NCI-H1930 (cell line): ENCODE measurements around the gene LRMDA.

Source experiments
- DNase-seq, 2 experiments: peaks; one replicate each; lab custom pipeline; 2025; lab: John Stamatoyannopoulos, UW

Gene LRMDA

DNA sequence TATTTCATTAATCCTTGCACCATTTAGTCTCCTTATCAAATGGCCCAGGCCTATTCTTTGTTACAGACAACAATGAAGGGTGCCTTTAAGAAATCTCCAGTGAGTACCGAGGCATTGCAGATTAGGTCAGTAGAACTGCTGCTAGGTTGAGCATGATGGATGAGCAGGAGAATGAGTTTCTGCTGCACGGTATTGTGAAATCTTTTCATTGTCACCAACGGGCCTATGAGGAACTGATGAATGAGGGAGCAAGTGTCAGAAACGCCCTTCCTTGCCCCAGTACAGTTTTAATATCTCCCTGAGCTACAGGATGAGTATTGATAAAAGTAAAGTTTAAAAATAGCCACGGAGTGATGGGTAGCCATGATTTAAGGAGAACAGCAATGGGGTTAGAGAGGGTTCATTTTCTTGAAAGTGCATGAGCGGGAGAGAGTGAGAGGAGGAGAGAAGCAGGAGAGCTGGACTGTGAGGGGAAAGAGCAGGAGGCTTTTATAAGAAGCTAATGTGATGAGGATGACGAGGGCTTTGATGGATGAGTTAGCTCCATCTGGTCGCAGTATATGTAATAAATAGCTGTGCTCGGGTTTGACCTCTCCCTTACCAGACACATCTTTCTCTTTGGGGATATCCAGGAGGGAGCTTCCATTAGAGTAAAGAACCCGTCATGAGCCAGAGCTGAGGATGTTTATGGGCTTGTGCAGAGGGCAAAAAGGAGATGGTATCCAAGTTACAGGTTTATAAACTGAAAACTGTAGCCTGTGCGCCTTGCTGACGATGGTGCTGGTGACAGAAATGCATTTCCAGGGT, 526.1 kb downstream of the LRMDA start:
- DNase-seq = no peak

DNA sequence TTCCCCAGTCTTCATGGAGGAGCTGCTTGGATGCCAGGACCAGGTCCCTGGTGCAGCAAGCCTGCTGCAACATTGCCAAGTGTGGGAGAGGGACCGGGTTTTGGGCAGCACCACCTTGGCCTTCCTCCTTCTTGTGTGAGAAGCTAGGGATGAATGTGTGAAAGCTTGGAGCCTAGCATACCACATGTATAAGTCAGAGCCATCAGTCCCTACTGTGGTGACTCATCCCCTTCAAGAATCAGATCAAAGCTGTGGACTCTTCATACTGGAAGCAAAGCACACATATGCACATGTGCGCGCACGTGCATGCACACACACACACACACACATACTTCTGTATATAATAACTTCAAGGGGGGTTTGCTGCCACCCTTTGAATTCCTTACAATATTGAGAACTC, 527.8 kb downstream of the LRMDA start:
- no peak for DNase-seq

DNA sequence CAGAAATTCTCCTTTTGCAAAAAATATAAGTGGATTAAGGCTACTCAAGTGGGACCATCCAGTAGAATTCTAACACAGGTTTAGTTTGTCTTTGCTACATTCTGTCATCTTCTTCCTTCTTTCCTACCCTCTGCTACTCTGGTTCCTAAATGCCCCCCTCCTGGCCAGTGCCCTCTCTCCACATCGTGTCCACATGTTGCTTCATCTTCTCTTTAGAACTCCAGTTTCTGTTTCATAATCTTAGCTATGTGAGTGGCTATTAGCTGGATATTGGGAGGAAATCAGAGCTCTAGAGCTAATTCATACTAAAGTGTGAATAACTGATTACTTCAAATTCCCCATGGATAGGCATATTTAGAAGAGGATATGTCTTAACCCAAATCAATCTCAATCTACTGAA, 528.5 kb downstream of the LRMDA start:
- DNase-seq = no peak

DNA sequence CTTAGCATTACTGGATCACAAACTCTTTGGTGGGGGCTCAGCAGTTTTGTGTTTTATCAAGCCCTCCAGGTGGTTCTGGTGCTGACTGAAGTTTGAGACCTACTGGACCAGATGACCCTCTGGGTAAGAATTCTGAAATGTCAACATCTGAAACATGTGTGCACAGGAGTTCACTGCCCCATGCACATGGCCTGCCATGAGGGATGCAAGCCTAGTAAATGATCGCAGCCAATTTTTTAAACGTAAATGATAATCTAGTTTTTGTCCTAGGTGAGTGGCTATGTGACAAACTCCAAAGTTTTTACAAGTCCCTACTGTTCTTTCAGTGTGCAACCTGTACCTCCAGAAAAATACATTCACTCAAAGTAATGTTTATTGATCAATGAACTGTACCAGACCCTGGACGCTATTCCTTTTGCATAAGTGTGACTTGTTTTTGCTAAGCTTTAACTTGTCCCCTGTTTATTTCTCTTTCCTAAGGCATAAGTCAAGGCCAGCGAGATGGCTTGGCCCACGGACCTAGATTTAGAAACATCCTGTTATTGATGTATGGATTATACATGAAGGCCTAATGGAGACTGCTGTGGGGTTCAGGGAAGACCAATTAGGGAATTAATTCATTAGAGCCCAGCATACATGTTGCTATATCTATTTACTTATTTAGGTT, 531.1 kb downstream of the LRMDA start:
- no peak for DNase-seq

DNA sequence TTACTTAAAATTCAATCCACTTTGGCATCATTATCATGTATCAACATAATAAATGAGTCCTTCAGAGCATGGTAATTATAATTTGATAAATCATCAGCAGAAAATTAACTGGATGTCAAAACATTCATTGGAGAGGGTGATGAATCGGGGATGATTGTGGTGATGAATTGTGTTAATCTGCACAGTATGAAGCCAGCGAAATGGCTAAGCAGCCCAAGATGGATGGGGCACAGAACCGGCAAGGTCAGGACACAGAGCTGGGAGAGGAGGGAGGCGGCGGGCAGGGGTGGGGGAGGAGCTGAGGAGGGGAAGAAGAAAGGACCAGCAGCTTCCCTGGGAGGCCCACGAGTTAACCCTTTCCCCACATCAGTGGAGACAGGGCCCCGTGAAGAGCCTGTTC, 536.1 kb downstream of the LRMDA start:
- DNase-seq = no peak

DNA sequence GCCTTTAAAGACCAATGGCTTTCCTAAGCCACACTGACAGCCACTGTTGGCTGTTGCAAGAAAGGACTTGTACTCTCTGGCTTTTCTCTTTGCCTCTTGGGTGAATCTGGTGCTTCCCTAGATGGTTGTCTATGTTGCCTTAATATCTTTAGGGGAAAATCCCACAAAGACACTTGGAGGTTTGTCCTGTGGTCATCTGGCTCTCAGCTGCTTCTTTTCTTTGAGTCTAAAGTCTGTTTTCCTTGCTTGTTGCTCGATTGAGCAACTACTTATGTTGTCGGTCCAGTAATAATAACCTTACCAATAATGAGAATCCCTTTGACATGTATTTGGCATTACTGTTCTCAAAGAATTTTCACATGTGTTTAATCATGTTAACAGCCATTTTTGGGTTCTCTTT, 537.6 kb downstream of the LRMDA start:
- no peak for DNase-seq

DNA sequence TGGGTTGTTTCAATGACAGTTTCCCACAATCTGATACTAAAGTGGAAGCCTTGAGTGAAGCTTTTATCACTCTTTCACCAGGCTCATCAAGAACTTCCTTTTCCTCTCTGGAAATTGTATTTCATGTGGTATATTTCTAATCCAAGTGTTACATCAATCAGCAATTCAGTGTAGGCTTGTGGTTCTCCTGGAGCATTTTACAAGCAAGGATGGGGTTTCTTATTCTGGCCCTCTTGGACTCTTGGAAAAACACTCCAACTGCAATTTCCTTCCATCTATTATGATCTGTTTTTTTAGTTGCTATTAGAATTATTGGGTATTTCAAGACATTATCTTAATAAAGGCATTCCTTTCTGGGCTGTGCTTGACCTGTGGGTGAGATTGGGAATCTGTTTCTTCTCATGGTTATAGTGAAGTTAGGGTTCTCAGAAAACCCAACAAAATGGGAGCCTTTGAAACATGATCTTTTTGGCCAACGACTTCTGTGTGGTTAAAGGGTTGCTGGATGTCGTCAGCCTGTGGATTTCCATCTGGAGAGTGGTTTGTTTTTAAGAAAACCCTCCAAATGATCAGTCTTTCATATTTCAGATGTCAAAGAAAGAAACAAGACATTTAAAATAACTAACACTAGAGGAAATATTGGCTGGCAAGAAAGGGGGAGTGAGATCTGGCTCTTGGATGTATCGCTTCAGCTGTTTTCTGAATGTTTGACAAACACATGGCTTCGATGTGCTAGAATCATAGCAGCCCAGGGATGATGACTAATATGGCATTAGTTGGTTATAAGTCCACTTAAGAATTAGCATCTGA, 540.2 kb downstream of the LRMDA start:
- no peak for DNase-seq

DNA sequence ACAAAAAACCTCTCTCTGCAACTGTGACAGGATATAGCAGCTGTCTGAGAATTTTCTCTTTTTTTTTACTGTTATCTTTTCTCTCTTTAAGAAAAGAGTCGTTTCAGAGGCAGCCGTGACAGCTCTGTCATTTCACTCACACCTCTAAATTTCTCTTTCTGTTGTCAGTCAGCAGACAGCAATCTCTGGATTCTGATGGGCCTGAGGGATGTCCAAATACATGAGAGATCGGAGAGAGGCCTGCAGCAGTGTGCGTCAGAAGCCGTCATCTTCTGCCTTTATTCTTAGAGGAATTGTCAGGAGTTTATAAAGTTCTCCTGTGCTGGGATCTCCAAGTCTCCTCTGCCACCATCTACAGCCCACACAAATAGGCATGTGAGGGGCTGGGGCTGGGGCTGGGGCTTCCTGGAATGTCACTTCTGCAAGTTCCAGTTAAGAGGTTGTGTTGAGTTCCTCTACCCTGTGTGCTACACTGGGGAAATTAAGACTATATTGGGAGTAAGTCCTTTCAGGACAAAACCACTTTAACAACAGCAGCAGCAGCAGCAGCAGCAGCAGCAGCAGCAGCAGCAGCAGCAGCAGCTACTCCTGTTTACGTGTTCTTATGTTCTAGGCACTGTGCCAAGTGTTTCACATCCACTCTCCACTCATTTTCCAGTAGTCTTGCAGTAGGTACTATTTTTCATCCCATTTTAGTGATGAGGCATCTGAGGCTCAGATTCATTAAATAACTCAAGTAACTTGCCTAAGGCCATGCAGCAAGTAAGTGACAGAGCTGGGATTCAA, 541.3 kb downstream of the LRMDA start:
- DNase-seq = no peak

DNA sequence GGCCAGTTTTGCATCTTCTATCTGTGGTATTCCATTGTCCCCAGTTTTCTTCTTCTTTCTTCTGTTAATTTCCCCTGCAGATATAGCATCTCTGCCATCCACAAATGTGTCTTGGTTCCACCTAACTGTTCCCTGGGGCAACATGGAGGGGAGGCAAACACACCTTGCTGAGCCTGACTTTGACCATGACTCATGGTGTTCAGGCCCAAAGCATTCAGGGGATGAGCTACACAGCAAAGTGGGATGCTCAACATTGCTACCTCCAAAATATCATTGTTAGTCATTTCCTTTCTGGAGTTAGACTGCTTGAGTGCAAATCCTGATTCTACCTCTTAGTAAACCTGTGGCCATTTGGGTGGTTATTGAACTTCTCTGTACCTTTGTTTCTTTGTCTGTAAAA, 542.7 kb downstream of the LRMDA start:
- no peak for DNase-seq

DNA sequence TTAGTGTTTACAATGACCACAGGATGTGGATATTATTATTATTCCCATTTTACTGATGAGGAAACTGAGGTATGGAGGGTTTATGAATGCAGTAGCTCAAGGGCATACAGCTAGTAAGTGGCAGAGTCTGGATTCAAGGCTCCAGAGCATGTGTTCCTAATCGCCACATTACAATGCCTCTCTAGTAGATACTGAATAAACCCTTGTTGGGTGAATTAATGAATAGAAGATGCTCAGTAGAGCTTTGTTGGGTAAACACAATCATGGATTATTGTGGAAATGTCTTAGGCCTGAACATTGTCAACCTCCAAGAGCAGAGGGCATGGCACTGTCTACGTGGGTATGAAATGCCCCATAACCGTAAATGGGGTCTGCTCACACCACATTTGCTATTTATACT, 545.3 kb downstream of the LRMDA start:
- no peak for DNase-seq

DNA sequence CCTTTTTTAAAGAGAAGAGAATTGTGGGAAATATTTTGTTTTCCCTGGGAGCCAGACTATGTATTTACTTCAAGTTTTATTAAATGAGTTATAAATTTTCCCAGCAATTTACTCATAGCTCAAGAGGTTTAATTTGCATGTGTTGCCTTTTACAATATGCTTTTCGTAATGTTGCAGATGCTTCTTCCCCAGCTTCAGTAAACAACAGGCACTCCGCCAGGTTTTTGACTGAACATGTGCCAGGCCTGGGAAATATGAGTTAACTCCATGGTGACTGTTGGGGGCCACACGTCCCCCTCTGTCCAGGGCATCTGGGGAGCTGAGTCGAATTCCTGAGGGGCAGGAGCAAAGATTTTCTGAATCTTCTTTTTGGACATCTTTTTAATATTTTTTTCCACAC, 545.7 kb downstream of the LRMDA start:
- no peak for DNase-seq

DNA sequence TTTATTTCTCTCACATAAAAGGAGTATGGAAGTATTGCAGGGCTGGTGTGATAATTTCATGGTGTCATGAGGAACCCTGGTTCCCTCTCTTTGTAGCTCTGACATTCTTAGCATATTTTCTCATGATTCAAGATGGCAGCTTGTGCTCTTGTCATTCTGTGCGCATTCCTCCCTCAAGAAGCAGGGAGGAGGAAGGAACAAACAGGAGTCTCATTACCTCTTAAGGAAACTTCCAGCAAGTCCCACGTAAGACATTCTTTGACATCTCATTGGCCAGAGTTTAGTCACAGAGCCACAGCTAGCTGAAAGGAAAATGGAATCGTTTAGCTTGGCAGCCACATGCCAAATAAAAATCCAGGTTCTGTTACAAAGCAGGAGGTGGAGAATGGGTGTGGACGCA, 546.8 kb downstream of the LRMDA start:
- no peak for DNase-seq

DNA sequence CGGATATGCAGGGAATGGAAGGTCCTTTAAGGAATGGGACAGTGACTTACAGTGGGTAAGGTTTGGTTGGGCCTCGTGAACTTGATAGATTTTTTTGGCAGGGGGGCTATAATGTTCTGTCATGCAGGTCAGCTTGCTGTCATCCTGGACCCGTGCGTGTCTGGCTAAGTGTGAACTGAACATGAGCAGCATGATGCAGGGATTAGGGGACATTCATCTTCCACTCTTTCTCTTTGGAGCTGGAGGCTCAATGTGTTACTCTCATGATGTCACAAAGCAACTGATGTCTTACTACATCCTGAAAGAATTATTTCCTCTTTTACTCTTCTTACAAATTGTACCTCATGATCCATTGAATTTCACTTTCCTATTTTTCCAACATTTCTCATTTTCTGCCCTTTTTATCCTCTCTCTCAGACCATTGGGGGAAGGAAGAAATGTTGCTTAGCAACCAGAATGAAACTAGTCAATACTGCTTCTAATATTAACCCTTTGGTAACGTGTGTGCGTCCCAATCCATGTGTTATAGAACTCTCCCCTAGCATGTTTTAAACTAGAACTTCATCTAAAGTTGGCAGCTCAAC, 549.1 kb downstream of the LRMDA start:
- no peak for DNase-seq

DNA sequence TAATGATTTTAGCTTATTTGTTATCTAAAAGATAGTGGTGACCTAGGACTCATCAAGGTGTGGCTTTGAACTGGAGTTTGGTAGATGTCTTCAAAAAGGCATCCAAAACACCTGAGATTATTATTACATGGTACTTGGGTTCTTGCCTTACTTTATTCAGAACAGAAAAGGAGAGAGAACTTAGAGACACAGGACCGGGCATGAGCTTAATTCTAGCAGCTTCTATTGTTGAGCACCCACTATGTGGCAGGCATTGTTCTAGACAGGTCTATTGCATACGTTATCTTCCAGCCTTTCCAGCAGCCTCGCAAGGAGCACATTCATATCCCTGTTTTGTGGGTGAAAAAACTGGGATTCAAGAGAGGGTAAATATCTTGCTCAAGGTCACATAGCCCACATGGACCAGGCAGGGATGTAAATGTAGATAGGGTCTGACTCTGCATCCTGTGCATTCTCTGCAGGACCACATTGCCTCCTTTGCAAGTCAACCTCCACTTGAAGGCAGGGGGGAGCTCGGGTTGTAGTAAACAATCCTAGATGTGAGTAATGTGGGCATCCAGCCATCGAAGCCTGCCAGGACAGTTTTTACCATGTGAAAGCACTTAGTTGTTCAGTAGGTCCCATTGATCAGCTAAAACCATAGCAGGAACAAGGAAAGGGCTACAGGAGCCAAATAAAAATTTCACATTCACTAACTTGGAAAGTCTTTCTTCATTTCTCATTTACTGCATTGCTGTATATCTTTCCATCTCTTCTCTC, 551.4 kb downstream of the LRMDA start:
- DNase-seq = no peak

DNA sequence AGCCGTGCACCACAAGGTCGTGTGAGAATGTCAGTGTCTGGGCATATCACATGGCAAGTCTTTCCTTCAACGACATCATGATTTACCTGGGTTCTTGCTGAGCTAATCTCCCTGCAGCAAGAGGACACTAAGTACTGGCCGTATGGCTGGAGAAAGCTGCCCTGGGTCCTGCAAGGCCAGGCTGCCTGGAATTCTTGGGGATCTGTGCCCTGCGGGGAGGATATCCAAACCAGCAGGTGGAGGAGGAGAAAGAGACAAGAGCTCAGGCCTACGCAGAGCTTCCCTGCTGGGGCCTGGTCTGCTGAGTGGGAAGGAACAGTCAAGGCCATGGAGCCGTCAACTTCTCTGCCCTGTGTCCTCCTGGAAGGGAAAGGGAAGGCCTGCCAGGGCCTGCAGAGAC, 552.6 kb downstream of the LRMDA start:
- DNase-seq = no peak

DNA sequence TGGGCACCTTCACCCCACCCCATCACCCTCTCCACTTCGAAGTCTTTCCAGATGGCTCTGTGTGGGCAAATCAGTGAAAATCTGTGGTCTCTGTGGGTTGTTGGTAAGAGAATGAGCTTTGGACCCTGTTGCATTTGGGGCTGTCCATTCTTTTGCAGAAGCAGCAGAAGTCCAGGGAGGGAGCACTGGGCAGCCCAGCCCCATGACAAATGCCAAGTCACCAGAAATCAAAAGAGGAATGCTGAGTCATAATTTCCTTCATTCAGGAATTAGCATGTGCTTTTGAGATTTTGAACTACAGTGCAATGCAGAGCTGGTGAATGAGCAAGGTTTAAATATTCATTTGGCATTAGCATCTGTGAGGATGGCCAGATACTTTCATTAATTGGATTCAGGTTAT, 556.2 kb downstream of the LRMDA start:
- DNase-seq = no peak

DNA sequence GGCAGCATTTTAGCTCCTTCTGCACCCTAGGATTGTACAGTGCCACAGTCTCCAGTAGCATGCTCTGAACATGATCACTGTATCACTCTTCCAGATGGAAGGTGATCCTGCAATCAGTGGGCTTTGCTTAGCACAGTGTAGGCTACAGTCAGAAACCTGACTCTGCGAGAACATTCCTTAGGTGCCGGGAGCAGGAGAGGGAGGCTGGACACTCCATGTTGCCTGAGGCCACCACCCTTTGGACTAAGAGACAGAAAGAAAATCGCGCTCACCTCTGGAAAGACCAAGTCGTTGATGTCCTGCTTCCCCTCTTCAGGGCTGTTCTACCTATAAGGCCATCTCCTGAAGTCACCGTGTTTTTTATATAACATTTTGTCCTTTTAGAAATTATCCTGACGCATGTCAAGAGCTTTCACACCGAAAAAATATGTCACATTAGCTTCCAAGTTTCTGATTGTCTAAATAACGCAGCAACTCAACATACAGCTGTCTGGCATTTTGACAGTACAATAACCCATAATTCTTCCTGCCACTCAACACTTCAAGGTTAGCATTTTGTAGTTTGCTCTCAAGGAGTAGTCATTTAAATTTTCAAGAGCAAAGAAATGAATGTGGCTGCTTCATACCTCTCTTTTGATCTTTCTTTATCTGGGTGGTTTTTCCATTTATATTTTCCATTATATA, 563.1 kb downstream of the LRMDA start:
- DNase-seq = no peak

DNA sequence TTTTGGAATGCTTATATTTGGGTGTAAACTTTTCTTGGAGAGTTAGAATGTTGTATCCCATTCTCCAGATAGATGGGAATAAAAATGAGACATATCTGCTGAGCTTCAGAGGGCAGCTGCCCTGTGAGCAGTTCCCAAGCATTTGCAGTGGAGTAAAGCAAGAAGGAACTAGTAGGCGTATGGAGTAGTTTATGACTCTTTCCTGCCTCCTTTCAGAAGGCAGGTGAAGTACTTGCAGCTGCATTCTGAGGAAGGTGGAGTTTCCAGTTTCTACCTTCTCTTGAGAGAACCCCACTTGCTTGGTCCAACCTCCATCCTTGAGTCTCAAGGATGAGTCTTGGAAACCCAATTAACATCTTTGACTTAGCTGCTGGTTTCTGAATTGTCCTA, 563.6 kb downstream of the LRMDA start:
- DNase-seq = no peak

DNA sequence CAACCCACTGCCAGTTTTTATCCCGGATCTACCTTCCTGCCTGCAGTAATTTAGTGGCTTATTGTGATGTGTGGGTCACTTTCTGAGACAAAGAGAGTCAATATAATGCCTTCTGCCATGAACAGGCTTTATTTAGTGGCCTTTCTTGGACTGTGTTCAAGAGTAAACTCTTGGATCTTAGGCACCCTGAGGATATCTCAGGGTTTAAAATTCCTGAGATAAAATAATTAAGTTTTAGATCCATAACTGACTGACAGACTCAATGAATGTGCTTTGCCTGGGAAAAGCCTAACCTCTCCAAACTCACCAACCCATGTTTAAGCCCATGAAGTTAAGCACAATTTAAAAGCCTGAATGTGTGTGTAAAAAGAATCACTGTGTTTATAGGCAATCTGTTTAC, 564.3 kb downstream of the LRMDA start:
- DNase-seq = no peak

DNA sequence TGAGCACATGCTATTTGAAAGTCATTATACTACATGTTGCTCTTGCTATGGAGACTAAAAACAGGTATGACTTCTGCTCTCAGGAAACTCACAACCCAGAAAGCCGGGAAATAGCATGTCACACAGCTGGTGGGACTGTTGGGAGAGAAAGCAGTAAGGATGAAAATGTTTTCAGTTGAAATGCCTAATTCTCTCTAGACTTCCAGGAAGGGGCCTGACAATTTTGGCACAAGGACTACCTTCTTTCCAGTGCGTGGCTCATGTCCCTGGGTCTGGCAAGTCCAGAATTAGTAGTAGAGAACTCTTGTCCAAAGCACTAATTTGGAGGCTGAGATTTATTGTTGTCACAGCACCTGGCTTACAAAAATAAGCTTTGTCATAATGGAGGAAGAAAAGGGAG, 567.6 kb downstream of the LRMDA start:
- DNase-seq = no peak
